ENCODE results near the gene ZNF804B. TPM values are rescaled to one million over a fixed set of nuclear protein-coding genes. Genes with fewer than 3 reads are reported as not detected.

Gene ZNF804B
- total RNA-seq, 1 experiment from 2014 or later: not detected

DNA sequence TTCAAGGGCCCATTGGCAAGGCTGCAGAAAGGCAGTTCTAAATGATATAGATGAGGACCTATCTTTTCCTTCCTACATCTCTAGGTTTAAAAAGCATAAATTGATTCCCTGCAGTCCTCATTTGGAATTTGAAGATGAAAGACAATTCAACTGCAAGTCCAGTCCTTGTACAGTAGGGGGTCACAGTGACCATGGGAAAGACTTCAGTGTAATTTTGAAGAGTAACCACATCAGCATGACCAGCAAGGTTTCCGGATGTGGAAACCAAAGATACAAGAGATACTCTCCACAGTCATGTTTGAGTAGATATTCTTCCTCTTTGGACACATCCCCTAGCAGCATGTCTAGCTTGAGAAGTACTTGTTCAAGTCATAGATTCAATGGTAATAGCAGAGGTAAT lies 575.3 kb downstream of the ZNF804B start:
- no peak for ATAC-seq
- no peak overlapping the region for H3K4me2 ChIP-seq (ENCODE audit: low read length)
- DNase-seq: peak; percentile 3

DNA sequence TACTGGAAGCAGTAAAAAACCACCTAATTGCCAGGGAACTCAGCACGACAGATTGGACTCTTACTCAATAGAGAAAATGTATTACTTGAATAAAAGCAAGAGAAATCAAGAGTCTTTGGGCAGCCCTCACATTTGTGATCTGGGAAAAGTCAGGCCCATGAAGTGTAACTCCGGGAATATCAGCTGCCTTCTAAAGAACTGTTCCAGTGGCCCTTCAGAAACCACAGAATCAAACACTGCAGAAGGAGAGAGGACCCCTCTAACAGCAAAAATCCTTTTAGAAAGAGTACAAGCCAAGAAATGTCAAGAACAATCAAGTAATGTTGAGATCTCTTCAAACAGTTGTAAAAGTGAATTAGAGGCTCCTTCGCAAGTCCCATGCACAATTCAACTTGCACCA lies 576.0 kb downstream of the ZNF804B start:
- Histone ChIP-seq H3K27ac (ENCODE audit: low read length) (no peak overlapping the region), H3K79me2 (ENCODE audit: low read length) (no peaks in the 10 kb centered on the region), H3K4me1 (ENCODE audit: insufficient read depth, low read length) (no peaks in the 10 kb centered on the region), H3K36me3 (ENCODE audit: low read depth, low read length) (no peaks in the 10 kb centered on the region), H3F3A (ENCODE audit: low read length, unreplicated experiment) (no peaks in the 10 kb centered on the region), H4K20me1 (ENCODE audit: low read length) (no peaks in the 10 kb centered on the region), H3K4me2 (ENCODE audit: low read length) (no peak overlapping the region), H2AFZ (ENCODE audit: low read length) (no peak overlapping the region), H3K9me3 (ENCODE audit: low read length) (no peaks in the 10 kb centered on the region), H3K4me3 (ENCODE audit: low read length) (no peak overlapping the region), H3K27me3 (ENCODE audit: low read length) (no peaks in the 10 kb centered on the region), H3K9ac (ENCODE audit: low read length) (no peak overlapping the region), H3K9me2 (replicated peaks; ENCODE audit: low read length) (no peaks in the 10 kb centered on the region)
- POLR2A ChIA-PET (ENCODE audit: unreplicated experiment): no interaction called here
- intact Hi-C loops (cut with micrococcal nuclease): loop anchor here (2.0 to 10.0 kb wide), 3 partner anchors 287 to 779 kb away; no protein-coding TSS in a partner anchor
- ATAC-seq (no peak), DNase-seq (no peak)
- no TSS peak for BruUV-seq (replicated peaks)
- CTCF ChIA-PET: no interaction called here
- TF ChIP-seq, protein P1, sequence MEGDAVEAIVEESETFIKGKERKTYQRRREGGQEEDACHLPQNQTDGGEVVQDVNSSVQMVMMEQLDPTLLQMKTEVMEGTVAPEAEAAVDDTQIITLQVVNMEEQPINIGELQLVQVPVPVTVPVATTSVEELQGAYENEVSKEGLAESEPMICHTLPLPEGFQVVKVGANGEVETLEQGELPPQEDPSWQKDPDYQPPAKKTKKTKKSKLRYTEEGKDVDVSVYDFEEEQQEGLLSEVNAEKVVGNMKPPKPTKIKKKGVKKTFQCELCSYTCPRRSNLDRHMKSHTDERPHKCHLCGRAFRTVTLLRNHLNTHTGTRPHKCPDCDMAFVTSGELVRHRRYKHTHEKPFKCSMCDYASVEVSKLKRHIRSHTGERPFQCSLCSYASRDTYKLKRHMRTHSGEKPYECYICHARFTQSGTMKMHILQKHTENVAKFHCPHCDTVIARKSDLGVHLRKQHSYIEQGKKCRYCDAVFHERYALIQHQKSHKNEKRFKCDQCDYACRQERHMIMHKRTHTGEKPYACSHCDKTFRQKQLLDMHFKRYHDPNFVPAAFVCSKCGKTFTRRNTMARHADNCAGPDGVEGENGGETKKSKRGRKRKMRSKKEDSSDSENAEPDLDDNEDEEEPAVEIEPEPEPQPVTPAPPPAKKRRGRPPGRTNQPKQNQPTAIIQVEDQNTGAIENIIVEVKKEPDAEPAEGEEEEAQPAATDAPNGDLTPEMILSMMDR (conservative IDR thresholded peaks at IDR 0.05; ENCODE audit: low read depth, low read length): no peak
- TF ChIP-seq EZH2phosphoT487 (IDR thresholded peaks at IDR 0.05; ENCODE audit: borderline replicate concordance, low read length) (no peak), EZH2 (IDR thresholded peaks at IDR 0.05; ENCODE audit: low read length, unreplicated experiment) (no peak)

More for the DNA sequence above, 575.3 kb downstream of the ZNF804B start:
- Histone ChIP-seq H3K9me3 (ENCODE audit: low read length) (no peaks in the 10 kb centered on the region), H3K27ac (ENCODE audit: low read length) (no peak overlapping the region), H4K20me1 (ENCODE audit: low read length) (no peaks in the 10 kb centered on the region), H3K9ac (ENCODE audit: low read length) (no peak overlapping the region), H3K79me2 (ENCODE audit: low read length) (no peaks in the 10 kb centered on the region), H3K9me2 (replicated peaks; ENCODE audit: low read length) (no peaks in the 10 kb centered on the region), H3F3A (ENCODE audit: low read length, unreplicated experiment) (no peaks in the 10 kb centered on the region), H3K36me3 (ENCODE audit: low read depth, low read length) (no peaks in the 10 kb centered on the region), H3K27me3 (ENCODE audit: low read length) (no peaks in the 10 kb centered on the region), H3K4me1 (ENCODE audit: insufficient read depth, low read length) (no peaks in the 10 kb centered on the region), H2AFZ (ENCODE audit: low read length) (no peak overlapping the region), H3K4me3 (ENCODE audit: low read length) (no peak overlapping the region)
- CTCF ChIA-PET: no interaction called here
- intact Hi-C loops (cut with micrococcal nuclease): loop anchor here (2.0 to 10.0 kb wide), 4 partner anchors 97 to 780 kb away; no protein-coding TSS in a partner anchor
- POLR2A ChIA-PET (ENCODE audit: unreplicated experiment): no interaction called here
- no peak for TF ChIP-seq EZH2 (IDR thresholded peaks at IDR 0.05; ENCODE audit: low read length, unreplicated experiment)
- TF ChIP-seq, protein P1 (conservative IDR thresholded peaks at IDR 0.05; ENCODE audit: low read depth, low read length): no peak
- TF ChIP-seq EZH2phosphoT487 (IDR thresholded peaks at IDR 0.05; ENCODE audit: borderline replicate concordance, low read length): no peak
- BruUV-seq (replicated peaks): no TSS peak

DNA sequence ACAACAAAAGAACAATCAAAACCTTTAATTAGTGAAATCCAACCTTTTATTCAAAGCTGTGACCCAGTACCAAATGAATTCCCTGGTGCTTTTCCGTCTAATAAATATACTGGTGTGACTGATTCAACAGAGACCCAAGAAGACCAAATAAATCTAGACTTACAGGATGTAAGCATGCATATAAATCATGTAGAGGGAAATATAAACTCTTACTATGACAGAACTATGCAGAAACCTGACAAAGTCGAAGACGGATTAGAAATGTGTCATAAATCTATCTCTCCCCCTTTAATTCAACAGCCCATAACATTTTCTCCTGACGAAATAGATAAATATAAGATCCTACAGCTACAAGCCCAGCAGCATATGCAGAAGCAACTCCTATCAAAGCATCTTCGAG lies 576.6 kb downstream of the ZNF804B start:
- POLR2A ChIA-PET (ENCODE audit: unreplicated experiment): no interaction called here
- CTCF ChIA-PET: no interaction called here
- BruUV-seq (replicated peaks): no TSS peak

More for the DNA sequence above, 576.6 kb downstream of the ZNF804B start:
- H3K9ac ChIP-seq (ENCODE audit: low read length): no peak overlapping the region
- no peak overlapping the region for H3K4me3 ChIP-seq (ENCODE audit: low read length)
- no peaks in the 10 kb centered on the region for H4K20me1 ChIP-seq (ENCODE audit: low read length)
- no peak overlapping the region for H2AFZ ChIP-seq (ENCODE audit: low read length)
- no peaks in the 10 kb centered on the region for H3K4me1 ChIP-seq (ENCODE audit: insufficient read depth, low read length)
- DNase-seq (no peak), ATAC-seq (peak; percentile 48)
- H3K79me2 ChIP-seq (ENCODE audit: low read length): no peaks in the 10 kb centered on the region
- intact Hi-C loops (cut with micrococcal nuclease): loop anchor here (5.0 to 10.0 kb wide), 2 partner anchors 436 to 779 kb away; no protein-coding TSS in a partner anchor
- H3K9me3 ChIP-seq (ENCODE audit: low read length): no peaks in the 10 kb centered on the region
- H3K36me3 ChIP-seq (ENCODE audit: low read depth, low read length): no peaks in the 10 kb centered on the region
- TF ChIP-seq, protein P1 (conservative IDR thresholded peaks at IDR 0.05; ENCODE audit: low read depth, low read length): no peak
- no peak for TF ChIP-seq EZH2phosphoT487 (IDR thresholded peaks at IDR 0.05; ENCODE audit: borderline replicate concordance, low read length)
- TF ChIP-seq EZH2 (IDR thresholded peaks at IDR 0.05; ENCODE audit: low read length, unreplicated experiment): no peak
- H3K4me2 ChIP-seq (ENCODE audit: low read length): no peak overlapping the region
- H3K27ac ChIP-seq (ENCODE audit: low read length): no peak overlapping the region
- H3K9me2 ChIP-seq (replicated peaks; ENCODE audit: low read length): no peaks in the 10 kb centered on the region
- no peaks in the 10 kb centered on the region for H3K27me3 ChIP-seq (ENCODE audit: low read length)
- no peaks in the 10 kb centered on the region for H3F3A ChIP-seq (ENCODE audit: low read length, unreplicated experiment)
